GM12865 (cell line): ENCODE data around the gene SAMD10.
"Not testable (repeated sequence)": the region's sequence is repeated elsewhere in the genome, so short reads cannot be mapped to it uniquely, and the experiment has no call there.

Experiments
- DNase-seq: peaks from one replicate; pipeline ENCODE4 v3.0.0; 2010; ENCODE audit warnings: low read depth
- H3K4me3 ChIP-seq: 2 replicates; pipeline ENCODE4 v1.5.1; 2011; ENCODE audit warnings: mild to moderate bottlenecking, low read depth, low read length, control low read depth
- TF ChIP-seq, protein P1 (sequence below): IDR thresholded peaks from 2 replicates; pipeline ENCODE4 v1.5.1; 2011; ENCODE audit warnings: low read length, control low read depth, low read depth, inconsistent platforms; ENCODE audit not compliant: insufficient read depth; ENCODE audit errors: missing control alignments

SAMD10 gene

DNA sequence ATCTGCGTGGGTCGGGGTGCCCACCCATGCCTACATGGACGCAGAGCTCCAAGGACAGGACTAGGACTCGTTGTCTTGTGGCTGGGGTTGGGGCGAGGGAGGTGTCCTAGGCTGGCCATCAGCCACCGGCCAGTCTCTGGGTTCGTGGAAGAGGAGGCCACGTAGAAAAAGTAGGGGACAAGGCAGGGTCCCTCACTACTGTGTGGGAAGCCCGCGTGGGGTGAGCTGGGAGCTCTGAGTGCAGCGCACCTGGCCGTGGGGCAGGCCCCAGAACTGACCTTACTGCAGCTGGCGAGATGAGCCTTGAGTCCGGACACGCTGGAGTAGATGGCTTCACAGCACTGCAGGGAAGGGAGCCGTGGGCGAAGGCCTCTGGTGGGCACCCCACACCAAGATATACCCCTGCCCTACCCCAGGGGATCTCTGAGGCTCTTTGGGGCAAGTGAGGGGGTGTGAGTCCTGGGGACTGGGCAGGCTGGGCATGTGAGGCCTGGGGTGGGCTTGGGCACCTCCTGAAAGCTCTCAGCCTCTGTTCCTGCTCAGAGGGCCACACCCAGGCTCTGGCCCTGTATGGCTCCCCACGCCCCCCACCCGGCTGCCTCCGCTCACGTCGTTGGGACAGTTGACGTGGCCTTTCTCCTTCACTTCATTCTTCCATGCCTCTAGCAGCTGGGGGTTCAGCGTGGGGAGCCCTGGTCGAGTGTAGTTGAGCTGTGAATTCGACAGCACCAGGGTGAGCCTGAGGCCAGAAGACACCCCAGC is 17.6 kb downstream of the SAMD10 start:
- H3K4me3 ChIP-seq: no peak overlapping the region
- TF ChIP-seq, protein P1, sequence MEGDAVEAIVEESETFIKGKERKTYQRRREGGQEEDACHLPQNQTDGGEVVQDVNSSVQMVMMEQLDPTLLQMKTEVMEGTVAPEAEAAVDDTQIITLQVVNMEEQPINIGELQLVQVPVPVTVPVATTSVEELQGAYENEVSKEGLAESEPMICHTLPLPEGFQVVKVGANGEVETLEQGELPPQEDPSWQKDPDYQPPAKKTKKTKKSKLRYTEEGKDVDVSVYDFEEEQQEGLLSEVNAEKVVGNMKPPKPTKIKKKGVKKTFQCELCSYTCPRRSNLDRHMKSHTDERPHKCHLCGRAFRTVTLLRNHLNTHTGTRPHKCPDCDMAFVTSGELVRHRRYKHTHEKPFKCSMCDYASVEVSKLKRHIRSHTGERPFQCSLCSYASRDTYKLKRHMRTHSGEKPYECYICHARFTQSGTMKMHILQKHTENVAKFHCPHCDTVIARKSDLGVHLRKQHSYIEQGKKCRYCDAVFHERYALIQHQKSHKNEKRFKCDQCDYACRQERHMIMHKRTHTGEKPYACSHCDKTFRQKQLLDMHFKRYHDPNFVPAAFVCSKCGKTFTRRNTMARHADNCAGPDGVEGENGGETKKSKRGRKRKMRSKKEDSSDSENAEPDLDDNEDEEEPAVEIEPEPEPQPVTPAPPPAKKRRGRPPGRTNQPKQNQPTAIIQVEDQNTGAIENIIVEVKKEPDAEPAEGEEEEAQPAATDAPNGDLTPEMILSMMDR: no peak
- no peak for DNase-seq

DNA sequence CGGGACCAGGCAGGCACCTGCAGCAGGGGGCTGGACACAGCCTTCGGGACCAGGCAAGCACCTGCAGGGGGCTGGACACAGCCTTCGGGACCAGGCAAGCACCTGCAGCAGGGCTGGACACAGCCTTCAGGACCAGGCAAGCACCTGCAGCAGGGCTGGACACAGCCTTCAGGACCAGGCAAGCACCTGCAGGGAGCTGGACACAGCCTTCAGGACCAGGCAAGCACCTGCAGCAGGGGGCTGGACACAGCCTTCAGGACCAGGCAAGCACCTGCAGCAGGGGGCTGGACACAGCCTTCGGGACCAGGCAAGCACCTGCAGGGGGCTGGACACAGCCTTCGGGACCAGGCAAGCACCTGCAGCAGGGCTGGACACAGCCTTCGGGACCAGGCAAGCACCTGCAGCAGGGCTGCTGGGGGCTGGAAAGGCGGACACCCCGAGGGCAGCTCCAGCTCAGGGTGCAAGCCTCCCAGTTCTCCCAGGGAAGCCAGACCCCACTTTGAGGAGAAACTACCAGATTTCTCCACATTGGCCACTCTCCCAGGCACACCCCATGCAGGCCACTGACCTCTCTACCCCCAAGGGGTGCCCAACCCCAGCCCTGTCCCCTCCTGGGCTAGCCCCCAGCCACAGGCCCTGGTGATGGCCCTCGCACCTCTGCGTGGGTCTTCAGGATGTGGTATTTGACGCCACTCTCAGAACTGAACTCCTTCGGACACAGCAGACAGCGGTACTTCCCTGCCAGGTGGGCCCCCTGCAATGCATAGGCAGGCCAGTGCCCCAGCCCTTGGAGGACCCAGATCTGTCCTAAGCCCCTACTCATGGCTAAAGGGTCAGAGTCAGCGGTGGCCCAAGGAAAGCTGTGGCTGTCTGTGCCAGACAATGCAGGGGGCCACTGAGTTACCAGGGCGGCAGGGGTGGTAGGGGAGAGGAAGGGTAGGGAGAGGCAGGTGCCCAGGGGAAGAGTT is 18.5 kb downstream of the SAMD10 start:
- H3K4me3 ChIP-seq, DNase-seq: not testable (repeated sequence)

DNA sequence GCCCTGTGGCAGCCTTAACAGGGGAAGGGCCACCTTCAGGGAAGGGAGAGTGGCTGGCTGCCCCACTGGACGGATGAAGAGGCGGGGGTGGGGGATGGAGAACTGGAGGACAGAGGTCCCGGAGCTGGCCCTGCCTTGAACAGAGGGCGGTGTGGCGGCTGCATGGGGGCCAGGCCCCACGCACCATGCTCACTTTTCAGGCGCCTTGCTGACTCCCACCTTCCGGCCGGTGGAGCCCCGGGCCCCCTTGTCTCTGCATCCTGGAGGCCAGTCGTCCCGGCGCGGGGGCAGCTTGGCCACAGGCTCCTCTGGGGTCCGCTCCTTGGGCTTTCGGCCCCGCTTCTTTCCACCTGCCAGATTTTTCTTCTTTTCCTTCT is 19.8 kb downstream of the SAMD10 start:
- DNase-seq: no peak
- TF ChIP-seq, protein P1: no peak
- no peak overlapping the region for H3K4me3 ChIP-seq

DNA sequence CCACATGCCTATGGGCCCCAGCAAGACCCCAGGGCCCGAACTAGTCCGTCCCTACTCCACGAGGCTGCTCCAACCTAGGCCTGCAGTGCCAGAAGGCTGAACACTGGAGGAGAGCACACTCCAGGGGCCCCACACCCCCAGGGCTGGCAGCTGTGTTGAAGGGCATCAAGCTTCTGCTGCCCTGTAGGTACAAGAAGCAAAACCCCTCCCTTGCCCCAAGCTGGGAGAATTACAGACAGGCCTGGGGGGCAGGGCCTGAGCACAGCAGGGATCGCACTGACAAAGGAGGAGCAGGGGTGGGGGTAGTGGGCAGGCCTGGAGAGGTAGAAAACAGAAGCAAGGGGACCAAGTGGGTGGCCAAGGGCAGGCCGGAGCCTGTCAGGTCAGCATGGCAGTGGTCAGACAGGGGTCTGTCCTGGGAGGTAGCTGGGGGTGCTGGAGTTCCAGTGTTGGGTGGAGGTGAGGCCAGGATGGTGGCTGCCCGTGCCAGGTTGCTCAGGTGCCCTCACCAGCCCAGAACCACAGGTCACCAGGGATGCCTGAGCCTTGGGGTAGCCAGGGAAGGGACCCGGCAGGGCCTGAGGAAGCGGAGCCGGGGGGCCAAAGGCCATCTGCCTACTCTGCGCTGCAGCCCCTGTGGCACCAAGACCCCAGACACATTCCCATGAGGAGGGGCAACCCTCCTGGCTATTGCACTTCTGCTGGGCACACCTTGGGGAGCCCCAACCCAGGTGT is 20.3 kb downstream of the SAMD10 start:
- no peak for DNase-seq
- no peak overlapping the region for H3K4me3 ChIP-seq
- TF ChIP-seq, protein P1: no peak

DNA sequence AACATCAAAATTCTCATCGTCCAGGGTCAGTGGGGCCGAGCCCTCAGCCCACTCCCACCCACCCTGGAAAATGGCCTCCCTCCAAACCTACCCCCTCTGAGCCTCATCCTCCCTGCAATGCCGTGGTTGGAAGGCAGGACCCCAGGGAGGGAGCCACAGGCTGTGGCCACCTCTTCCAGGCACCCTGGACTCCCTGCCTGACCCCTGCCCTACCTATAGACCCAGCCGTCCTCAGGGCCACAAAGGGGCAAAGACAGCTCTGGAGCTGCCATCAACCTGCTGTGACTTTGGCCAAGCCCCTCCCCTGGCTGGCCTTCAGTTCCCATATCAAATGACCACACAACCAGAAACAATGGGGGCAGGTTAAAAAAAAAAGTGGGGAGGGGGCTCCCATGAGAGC is 21.0 kb downstream of the SAMD10 start:
- H3K4me3 ChIP-seq: no peak overlapping the region

DNA sequence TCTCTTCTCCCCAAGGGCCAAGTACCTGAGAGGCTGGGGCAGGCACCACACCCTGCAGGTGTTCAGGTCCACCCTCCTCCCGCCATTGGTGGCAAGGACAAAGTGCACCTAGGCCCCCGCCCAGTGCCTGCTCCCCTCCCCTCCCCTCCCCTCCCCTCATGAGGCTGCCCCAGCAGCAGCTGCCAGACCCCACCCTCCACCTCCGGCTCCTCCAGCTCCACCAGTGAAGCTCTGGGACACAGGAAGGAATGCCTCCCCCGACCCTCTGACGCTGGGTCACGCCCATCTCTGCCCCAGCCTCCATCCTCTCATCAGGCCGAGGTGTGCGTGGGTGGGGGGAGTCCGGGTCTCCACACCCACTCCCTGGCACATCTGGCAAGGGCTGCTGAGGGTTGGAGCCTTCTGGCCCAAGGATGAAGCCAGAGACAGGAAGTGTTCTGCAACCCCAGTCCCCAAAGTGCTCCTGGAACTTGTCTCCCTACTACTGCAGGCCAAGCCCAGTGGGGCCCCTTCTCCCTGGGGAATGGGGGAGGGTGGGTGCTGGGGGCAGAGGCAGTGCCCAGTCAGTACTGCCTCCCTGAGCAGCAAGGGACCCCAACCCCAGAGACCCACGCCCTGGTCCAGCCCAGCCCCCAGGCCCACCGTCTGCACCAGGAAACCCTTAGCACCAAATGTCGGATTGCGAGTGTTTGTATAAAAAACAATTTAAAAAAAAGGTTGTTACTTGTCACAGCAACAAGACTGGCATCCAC is 21.6 kb downstream of the SAMD10 start:
- DNase-seq: peak; percentile 39
- H3K4me3 ChIP-seq: no peak overlapping the region
- TF ChIP-seq, protein P1: no peak

More for the DNA sequence above, 21.0 kb downstream of the SAMD10 start:
- TF ChIP-seq, protein P1: no peak
- DNase-seq: no peak
